NOMO-1 treated with dmso at 0.1 percent for 144 hours (cell line): Measurements from ENCODE around the gene CRTC1.

Experiments used
- DNase-seq: peaks from one replicate; lab custom pipeline; 2025; ENCODE audit not compliant: unreplicated experiment; lab: John Stamatoyannopoulos, UW

CRTC1 gene

DNA sequence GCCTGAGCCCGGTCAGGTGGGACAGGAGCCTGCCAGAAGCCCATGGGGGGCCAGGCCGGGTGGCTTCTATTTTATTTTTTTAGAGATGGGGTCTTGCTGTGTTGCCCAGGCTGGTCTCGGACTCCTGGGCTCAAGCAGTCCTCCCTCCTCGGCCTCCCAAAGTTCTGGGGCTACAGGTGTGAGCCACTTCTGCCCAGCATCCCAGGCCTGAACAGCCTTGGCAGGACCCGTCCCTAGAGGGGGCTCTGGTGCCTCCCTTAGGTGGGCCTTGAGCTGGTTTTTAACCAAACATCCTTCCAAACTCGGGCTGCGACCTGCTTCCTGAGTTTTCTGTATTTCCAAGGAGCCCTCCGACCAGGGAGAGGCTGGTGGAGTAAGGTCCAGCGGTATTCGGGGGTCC, 97.2 kb downstream of the CRTC1 start:
- DNase-seq: no peak

DNA sequence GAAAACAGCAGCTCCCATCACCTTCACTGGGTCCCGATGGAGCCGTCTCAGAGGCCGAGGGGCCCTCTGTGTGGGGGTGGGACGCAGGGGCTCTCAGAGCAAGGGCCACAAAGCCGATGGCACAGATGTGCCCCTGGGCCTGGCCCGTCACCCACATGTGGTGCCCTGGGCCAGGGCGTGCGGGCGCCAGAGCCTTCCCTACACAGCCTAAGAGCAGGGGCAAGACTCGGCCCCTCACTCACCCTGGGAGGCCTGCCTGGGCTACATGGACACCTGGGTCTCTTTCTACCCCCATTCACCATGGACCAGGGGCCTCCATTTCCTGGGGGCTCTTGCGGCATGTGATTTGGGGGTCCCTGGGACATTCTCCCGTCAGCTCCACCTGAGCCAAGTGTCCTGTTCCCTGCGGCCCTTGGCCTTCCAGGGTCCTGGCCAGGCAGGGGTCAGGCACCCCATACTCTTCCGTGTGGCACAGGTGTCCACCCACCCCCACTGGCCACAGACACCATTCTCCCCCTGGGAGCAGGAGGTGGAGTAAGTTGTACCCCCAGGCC, 97.6 kb downstream of the CRTC1 start:
- DNase-seq: no peak

DNA sequence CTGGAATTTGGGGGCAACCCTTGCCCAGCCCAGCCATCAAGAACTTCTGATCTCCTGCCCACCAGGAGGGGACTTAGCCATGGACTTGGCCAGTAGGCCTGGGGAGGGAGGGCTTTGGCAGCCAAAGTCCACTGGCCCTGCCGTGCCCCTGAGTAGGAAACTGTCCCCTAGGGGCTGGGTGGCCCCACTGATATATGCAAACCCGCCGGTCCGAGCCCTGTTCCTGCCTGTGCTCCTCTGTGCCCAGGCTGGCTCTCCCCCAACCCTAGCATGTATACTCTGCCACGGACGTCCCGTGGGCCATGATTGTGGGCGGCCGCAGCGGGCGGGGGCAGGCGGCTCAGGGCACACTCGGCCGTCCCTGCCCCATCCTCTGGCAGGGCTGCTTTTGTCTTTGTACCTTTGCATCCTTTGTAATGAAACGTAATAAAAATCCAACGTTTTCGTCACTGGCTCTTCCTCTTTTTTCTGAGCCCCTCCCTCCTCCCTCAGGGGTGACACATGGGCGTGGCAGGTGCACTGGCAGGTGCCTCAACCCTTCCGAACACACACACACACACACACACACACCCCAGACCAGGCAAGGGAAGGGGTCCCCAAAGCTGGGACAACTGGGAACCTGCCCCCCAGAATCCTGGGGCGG, 98.5 kb downstream of the CRTC1 start:
- DNase-seq: no peak

DNA sequence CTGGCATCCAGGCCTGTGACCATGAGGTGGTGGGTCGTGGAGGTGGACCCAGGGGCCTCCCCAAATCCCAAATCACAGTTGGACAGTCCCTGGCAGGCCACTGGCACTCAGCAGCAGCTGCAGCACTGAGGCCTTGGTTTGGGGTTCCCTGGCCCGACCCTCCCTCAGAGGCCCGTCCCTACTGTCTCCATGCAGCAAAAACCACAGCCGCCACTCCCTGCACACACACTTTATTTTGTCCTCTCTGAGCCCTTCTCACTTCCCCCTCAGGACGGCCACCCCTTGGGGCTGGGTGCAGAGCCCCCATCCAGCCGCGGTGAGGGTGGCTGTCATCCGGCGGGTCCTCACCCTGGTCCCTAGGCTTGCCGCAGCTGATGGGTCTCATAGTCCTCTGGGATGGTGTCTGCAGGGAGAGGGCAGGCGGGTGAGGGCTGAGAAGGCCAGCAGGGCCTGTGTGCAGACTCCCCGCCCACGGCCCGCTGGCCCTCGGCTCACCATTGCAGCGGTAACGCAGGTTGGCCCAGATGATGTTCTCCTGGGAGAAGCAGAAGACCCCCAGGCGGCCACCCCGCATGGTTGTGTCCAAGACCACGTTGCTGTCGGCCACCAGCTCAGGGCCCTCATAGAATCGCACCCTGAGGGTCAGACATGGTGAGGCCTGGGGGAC, 99.2 kb downstream of the CRTC1 start:
- no peak for DNase-seq

DNA sequence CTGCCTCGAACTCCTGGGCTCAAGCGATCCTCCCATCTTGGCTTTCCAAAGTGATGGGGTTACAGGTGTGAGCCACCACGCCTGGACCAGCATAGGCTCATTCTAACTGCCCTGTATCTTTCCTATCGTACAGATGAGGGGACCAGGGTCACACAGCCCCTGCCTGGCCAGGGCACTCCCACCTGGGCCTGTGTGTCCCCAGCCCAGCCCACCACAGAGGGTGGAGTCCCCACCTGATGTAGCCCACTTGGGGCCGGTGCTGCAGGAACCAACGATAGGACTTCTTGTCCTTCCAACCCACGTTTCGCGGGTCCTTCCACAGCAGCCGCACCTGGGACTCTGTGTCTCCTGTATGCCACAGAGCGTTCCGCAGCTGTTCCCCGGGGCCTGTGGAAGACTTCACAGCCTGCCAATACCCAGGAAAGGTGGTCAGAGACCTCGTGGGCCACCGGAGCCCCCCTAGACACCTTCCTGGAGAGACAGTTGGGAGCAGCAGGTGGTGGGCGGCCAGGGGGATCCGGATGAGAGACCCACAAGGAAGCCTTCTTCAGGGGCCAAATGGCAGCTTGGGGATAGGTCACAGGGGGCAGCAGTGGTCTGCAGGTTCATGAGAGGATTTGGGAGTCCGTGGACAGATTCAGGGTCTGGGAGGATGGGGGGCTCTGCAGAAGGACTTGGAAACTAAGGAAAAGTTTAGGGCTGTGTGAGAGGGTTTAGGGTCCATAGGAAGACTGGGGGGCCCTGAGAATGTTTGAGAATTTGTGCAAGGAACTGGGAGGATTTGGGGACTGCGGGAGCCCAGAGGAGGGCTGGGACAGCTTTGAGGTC, 100.7 kb downstream of the CRTC1 start:
- no peak for DNase-seq

DNA sequence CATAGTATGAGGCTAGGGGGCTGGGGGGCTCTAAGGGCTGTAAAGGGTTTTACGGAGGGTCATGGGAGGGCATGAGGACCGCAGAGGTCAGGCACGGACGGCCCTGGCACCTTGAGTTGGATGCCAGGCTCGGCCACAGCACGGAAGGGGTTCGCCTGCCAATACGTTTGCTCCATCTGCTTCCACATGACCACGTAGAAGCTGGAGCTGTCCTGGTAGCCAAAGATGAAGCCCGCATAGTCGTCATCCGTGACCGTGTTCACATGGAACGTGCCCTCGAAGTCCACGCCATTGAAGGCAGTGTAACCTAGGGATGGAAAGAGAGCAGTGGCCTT, 101.3 kb downstream of the CRTC1 start:
- DNase-seq: no peak

DNA sequence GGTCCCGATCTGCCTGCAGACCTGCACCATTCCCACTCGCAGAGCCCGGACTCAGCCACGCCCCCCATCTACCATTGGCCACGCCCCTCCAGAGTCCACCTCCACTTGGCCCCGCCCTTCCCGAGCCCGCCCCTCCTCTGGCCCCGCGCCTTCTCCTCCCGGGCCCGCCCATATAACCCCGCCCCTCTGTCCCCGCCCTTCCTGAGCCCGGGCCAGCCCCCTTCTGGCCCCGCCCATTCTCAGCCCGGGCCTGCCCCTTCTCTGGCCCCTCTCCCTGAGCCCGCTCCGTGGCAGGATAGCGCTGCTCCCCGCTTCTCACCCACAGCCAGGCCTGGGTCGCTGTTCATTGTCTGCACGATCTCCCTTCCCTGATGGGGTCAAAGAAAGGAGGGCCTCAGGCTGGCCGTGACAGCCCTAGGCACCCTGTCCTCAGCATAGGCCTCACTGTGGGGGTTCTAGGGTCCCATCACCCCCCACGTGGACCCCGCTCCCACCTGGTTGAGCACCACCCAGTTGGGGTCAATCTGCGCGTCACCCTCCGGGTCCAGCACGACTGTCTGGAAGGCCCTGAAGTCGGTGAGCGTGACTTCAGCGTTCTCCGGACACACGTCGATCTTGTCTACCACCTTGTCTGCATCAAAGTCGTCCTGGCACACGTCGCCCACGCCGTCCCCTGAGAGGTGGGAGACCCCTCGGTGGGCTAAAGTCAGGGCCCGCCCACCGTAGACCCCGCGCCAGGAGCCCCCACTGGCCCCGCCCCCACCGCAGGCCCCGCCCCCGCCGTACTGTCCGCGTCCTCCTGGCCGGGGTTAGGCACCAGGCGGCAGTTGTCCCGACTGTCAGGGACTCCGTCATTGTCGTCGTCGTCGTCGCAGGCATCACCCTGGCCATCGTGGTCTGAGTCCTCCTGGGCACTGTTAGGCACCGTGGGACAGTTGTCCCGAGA, 102.0 kb downstream of the CRTC1 start:
- no peak for DNase-seq

DNA sequence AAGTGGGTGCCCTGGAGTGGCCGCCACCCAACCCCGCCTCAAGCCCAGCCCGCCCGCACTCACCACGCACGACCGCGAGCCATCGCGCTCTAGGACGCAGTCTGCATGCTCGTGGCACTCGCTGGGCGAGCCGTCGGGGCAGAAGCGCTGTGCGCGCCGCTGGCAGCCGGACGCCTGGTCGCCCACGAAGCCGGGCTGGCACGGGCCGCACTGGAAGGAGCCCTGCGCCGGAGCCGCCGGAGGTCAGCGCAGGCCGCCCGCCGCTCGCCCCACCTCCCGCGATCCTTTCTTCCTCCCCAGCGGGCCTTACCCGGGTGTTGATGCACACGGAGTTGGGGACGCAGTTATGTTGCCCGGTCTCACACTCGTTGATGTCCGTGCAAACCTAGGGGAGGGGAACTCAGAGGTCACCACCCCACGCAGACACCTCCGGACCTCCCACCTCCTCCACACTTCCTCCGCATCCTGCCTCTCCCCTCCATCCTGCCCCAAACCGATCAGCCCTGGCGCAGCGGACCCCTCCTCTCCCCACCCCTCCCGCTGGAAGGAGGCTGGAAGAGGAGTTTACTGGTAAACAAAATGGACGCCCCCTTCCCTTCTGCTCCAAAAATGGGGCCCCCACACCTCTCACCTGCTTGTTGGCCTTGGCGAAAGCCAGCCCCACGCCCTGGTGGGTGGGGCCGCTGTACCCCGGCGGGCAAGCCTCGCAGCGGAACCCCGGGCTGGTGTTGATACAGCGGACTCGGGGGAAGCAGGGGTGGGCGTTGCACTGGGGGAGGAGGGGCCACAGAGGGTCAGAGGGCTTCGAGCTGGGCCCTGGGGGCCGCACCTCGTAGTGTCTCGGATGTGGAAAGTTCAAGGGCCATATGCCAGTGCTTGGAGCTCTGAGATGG, 105.3 kb downstream of the CRTC1 start:
- no peak for DNase-seq

DNA sequence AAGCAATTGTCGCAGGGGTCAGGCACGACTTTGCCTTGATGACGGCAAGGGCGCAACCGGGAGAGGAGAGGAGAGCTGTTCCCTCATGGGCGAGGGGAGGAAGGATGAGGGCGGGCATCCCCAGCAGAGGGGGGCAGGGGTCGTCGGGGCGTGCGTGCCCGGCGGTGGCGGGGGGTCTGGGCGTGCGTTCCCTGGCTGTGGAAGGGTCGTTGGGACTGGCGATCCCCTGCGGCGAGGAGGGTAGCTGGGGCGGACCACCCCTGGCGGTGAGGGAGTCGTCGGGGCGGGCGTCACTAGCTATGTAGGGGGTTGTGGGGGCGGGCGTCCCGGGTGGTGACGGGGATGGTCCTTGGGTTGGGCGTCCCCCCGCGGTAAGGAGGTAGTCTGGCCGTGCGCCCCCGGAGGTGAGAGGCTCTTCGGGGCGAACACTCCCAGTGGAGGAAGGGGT, 106.0 kb downstream of the CRTC1 start:
- DNase-seq: no peak

DNA sequence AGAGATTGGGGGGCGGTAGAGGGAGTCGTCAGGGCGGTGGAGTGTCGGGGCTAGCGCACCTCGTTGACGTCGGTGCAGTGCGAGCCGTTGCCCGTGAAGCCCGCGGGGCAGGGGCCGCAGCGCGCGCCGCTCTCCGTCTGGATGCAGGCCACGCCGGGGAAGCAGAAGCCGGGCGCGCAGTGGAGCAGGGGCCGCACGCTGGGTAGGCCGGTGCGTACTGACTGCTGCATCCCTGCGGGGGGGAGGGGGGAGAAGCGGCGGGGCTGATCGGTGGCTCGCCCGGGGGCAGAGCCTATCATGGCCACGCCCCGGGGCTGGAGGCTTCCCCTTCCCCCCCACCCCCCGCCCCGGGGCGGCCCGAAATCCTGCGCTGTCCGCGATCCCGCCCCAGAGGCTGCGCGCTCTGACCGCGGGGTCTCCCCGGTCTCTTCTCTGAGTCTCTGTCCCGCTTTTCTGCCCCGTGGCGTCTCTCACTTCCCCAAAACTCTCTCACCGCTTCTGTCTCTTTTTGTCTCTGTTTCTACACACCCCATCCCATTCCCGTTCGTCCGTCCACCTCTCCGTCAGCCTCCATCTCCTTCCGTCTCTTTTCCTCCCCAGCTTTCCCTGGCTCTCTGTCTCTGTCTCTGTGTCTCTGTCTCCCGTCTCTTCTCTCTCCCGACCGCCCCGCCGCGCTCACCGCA, 106.5 kb downstream of the CRTC1 start:
- DNase-seq: no peak

DNA sequence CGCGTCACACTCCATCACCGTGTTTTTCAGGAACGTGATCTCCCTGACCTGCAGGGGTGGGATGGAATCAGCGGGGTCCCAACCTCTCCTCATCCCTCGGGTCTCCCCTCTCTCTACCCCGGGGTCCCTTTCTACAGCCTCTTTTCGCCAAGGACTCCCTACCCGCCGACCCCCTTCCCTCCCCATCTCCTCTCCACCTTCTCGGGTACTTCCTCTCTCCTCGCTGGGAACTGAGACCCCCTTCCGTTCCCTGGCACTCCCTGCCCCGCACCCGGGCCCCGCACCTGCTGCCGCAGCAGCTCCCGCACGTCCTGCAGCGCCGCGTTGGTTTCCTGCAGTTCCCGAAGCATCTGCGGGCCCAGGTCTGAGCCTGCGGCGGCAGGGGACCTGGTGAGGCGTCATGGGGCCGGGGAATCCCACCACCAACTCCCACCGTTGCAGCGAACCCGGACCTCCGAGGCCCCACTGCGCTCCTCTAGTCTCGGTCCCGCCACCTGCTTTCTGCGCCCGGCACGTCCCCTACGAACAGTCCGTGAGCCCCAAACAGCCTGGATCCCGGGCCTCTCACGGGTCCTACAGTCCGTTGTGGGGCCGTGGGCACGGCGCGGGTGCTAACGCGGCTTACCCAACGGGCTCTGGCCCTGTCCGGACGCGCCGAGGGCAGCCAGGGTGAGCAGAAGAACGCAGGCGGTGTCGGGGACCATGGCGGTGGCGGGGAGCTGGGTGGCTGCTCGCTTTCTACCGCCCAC, 107.3 kb downstream of the CRTC1 start, which contains the start of gene COMP:
TSS of gene COMP (minus strand) at position 740 of the 749 bp plus-strand sequence. CDS start at position 704, 36 bp downstream.
- DNase-seq: no peak

DNA sequence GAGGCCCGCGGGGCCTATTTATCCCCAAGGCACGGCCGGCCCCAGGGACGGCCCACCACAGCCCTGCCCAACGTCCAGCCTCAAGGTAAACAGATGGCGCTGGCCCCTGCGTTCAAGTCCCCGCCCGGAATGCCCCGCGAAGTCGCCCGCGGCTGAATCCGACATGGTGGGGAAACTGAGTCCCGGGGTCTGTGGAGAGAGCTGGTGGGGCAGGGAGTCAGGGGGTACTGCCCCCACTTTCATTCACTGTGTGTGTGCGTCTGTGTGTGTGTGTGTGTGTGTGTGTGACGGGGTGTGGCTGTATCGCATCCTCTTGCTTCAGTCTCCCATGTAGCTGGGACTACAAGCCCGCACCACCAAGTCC, 107.8 kb downstream of the CRTC1 start:
- no peak for DNase-seq

DNA sequence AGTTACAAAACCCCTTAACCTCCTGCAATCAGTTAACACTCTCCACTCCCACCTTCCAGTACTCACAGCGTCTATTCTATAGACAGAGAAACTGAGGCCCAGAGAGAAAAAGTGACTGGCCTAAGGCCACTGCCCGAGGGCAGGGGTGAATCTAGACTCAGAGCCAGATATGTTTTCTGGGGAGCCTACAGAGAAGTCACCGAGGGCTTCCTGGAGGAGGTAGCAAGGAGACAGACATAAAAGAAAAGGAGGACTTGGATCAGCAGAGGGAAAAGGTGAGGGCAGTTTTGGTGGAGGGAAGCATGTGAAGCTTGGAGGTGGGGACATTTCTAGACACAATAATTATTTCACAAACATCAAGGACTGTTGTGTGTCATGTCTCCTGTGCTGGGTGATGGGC, 109.2 kb downstream of the CRTC1 start:
- no peak for DNase-seq

DNA sequence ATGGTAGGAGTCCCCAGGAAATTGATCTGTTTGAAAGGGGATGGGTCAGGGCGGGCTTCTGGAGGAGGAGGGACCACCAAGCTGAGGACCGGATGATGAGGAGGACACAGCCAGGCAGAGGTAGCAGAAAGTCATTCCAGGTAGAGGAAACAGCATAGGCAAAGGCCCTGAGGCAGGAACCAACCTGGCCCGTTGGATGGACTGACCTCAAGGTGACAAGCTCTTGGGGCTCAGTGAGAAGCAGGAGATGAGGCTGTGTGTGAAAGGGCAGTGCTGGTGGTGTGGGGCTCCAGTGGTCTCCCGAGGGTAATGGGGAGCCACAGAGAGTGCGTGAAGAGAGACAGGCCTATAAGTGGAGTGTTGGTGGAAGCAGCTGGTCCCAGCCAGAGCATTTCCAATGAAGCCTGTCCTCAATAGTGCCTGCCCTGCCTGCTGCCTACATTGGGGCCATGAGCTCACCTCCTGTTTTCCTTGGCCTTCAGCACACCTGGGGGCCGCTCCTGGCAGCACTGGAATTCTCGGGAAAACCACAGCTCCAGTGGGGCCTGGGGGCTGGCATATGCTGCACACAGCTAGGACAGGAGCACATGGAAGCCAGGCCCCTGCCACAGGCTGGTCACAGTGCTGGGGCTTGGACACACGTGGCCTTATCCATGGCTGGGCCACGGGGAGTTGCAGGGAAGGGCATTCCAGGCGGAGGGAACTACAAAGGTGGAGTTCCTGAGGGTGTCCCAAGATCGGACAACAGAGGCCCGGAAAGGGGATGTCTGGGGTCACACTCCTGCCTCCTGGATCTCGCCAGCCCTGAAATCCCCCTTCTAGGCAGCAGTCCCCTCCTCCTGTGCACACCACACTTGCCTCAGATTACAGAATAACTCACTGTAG, 109.9 kb downstream of the CRTC1 start:
- DNase-seq: no peak

DNA sequence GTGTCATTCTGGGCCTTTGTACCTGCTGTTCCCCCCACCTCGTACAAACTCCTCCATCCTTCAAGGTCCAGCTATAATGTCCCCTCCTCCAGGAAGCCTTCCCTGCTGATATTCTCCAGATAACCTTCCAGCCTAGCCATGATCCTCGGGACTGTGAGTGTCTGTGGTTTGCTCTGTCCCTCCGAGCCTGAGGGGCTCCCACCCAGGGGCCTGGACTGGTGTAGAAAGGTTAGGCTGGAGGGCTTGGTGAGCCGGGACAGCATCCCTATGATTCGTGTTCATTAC, 110.5 kb downstream of the CRTC1 start:
- no peak for DNase-seq

DNA sequence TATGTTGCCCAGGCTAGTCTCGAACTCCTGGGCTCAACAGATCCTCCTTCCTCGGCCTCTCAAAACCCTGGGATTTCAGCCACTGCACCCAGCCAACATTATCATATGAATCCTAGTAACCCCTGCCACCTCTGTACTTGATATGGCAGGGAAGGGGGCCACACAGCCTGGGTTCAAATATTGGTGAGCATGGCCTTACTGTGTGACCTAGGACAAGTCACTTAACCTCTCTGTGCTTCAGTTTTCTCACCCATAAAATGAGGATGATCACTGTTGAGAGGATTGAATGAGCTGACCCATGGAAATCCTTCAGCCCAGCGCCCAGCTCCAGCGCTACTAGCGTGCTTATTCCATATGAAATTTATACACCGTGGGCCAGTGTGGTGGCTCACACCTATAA, 111.2 kb downstream of the CRTC1 start:
- no peak for DNase-seq

DNA sequence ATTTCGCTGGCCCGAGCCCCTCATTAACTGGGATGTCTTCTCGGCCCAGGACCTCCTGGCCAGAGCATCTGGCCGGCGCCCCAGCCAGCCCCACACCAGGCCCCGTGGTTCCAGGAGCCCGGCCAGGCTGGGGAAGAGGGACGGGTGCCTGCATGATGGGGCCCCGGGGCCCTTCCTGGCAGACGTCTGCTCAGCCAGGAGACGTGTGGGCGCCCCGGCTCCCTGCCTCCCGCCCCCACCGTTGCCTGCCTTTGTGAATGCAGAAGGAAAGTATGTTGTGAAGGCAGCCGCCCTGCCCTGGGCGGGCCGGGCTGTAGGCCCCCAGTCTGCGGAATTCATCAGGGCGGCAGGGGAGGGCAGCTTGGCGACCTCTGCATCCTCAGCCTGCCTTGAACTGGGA, 112.1 kb downstream of the CRTC1 start:
- DNase-seq: no peak

DNA sequence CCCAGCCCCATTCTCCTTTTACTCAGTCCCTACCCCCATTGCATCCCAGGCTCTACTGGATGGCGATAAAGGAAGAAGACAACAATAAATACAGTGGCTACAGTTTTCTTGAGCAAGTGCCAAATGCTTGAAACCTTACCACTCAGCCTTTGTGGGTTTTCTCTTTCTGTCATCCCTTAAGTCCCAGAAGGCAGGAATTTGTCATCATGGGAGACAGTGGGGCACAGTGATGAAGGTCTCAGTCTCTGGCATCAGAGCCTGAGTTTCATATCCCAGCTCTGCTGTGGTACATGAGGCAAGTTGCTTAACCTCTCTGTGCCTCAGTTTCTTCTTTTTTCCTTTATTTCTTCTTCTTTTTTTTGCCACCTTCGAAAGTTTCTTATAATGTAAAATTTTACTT, 112.8 kb downstream of the CRTC1 start:
- no peak for DNase-seq
